Measurements from ENCODE around the gene ACSL4.
"Not testable (repeated sequence)": the region's sequence is repeated elsewhere in the genome, so short reads cannot be mapped to it uniquely, and the experiment has no call there.

Gene ACSL4

DNA sequence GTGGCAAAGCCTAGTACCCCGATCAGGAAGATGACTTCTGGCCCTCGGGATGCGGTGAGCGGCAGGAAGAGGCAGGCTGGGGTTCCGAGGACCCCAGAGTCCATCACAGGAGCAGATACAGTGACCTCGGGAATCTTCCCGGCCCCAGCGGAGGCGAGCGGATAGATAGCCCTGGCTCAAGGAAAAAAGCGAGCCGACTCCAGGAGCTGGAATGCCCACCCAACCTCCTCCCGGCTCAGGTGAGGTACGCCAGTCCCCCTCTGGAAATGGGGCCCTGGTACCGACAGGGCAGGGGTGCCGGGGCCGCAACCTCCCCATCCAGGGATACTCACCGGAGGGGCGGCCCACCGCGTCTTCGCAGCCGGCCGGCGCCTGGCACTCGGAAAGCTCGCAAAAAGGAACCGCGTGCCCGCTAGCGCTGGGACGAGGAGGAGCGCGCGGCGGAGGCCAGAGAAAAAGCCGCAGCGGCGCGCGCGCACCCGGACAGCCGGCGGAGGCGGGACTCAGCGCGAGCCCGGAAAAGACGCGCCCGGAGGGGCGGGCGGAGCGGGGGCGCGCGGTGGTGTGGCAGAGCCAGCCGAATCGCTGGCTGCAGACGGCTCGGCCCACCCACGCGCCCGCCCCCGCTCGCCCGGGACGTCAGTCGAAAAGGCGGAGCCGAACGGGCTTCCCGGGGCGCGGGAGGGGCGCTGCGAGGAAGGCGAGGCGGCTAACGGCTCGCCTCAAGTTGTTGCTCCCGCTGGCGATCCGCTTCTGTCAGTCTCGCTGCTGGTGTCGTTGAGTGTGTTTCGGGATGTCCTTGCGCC lies at the start of gene ACSL4:
ACSL4 (minus strand) TSS at position 451 of the 806 bp plus-strand sequence. CDS start 49,894 bp downstream, outside the sequence.
- peak; percentile 88 for DNase-seq (ENCODE audit: low spot score)

GRCh38 chrX:109777749-109778148 lies 44.7 kb upstream of the ACSL4 start:
- DNase-seq (ENCODE audit: low spot score) = no peak

DNA sequence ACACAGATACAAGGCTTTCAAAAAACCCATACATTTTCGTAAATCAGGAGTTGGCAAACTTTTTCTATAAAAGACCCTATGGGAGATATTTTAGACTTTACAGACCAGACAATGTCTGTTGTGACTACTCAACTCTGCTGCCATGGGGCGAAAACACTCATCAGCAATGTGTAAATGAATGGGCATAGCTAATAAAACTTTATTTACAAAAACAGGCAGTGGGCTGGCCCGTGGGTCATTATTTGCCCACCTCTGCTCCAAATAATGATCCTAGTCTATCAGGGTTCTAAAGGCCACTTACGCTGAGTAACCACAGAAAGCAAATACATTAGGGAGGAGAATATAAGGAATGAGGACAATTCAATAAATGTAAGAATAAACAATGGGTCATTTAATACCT lies 43.9 kb upstream of the ACSL4 start:
- no peak for DNase-seq (ENCODE audit: low spot score)

- no peak for DNase-seq (ENCODE audit: low spot score)
Measured at GRCh38 chrX:109776432-109776831, 43.4 kb upstream of the ACSL4 start.

DNA sequence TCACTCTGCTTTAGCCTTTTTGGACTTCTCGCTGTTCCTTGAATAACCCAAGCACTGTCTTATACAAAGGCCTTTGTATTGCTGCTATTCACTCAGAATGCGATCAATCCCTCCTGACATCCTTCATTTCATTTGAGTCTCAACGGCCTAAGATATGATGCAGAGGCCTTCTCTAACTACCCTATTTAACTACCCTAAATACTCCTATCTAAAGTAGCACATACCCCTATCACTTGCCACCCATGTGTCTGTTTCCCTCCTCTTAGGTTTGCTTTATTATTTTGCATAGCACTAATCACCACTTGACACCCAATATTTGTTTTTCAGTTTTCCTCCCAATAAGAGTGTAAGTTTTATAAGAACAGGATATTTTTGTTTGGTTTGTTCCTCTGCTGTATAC lies 42.3 kb upstream of the ACSL4 start:
- no peak for DNase-seq (ENCODE audit: low spot score)

DNA sequence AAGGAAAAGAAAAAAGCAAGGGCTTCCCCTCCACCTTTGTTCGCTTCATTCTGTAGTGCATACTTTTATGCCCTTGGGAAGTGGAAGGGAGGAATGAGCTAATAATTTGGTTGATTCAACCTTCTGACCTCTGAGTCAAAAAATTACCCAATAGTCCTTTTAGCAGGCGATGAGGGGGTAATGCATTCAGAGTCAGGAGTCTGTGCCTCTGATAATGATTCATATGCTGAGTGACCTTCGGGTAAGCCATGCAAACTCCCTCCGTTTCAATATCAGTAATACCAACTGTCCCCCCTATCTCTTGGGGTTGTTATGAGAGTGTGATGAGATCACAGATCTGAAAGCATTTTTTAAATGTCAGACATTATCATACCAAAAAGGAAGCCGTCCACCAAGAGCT lies 41.6 kb upstream of the ACSL4 start:
- no peak for DNase-seq (ENCODE audit: low spot score)

GRCh38 chrX:109774136-109774535 lies 41.1 kb upstream of the ACSL4 start:
- DNase-seq (ENCODE audit: low spot score) = no peak

DNA sequence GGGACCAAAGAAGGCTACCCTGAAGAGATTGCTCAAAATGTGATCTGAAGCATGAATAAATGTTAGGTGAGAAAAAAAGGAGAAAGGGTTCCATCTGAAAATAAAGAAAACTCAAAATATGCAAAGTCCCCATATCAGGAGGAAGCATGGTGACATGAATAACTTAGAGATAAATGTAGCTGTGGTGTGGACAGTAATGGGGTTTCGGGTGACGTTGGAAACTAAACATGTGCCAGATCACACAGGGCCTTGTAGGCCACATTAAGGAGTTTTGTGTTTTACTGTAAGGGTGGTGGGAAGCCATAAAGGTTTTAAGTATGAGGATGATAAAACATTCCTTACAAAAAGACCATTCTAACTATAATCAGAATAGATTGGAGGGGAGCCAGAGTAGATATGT lies 40.3 kb upstream of the ACSL4 start:
- DNase-seq (ENCODE audit: low spot score) = no peak

DNA sequence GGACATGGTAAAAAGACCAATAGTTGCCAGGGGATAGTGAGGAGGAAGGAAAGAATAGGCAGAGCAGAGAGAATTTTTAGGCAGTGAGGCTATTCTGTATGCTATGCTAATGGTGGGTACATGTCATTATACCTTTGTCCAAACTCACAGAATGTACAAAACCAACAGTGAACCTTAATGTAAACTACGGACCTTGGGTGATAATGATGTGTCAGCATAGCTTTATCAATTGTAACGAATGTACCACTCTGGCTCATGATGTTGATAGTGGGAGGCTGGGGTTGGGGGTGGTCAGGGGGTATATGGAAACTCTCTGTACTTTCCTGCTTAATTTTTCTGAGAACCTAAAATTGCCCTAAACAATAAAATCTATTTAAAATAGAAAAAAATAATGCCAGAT lies 37.7 kb upstream of the ACSL4 start:
- no peak for DNase-seq (ENCODE audit: low spot score)

- no peak for DNase-seq (ENCODE audit: low spot score)
Measured at GRCh38 chrX:109760922-109761250, 27.8 kb upstream of the ACSL4 start.

DNA sequence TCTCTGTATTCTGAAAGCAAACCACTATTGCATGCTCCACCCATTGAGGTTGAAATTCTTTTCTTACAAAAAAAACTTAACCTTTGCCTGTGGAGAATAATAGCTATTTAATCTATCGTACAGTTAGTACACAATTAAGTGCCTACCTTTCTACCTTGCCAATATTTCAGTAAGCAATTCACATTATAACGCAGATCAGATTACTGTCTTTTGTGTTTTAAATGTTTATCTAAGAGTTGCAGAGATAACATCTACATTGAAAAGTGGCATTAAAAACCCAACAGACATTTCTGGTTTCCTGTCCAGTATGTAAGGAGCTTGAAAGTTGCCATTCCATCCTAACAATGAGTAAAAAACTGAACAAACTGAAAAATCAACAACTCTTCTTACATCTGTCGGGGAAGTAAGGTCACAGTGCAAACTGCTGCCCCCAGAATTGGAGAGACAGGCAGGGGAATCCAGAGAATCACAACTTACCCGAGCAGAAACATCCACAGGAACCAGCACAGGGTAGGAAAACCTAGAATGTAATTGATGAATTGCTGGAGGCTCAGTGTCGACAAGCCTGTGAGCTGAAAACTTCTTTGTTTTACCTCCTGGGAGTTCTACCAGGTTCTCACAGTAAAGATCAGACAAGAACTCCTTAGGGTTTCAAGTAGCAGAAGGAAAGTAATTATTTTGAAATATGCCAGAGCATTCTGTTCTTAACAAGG lies 27.3 kb upstream of the ACSL4 start:
- no peak for DNase-seq (ENCODE audit: low spot score)

GRCh38 chrX:109753256-109753655 lies 20.2 kb upstream of the ACSL4 start:
- DNase-seq (ENCODE audit: low spot score) = no peak

DNA sequence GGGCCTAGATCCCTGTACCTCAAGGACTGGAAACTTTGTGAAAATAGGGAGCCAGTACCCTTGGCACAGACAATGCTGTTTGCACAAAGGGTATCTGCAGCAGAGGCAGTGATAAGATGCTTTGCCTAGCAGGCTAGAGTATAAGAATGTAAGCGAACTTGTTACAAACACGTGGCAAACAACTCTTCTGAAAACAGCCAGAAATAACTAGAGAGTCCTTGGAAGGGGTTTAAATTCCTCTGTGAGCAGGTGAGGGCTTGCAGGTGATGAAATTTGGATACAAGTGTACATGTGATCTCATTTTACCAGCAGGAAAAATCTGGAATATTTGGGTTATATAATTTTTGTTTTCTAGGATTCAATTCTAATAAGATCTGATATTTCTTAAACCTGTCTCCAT lies 18.6 kb upstream of the ACSL4 start:
- no peak for DNase-seq (ENCODE audit: low spot score)

GRCh38 chrX:109749207-109749606 lies 16.1 kb upstream of the ACSL4 start:
- DNase-seq (ENCODE audit: low spot score) = no peak

- DNase-seq (ENCODE audit: low spot score) = no peak
Measured at GRCh38 chrX:109747681-109748080, 14.6 kb upstream of the ACSL4 start.

DNA sequence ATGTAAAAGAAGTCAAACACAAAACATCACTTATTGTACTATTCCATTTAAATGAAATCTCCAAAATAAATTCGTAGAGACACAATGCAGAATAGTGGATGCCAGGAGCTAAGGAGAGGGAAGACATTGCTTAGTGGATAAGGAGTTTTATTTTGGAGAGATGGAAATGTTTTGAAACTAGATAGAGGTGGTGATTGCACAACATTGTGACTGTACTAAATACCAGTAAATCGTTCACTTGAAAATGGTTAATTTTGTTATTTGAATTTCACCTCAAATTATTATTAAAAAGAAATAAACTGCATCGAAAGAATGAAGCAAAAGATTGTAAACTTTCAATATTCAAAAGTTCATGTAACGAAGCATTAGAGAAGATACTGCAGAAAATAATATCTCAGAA lies 9.7 kb upstream of the ACSL4 start:
- DNase-seq (ENCODE audit: low spot score) = no peak

GRCh38 chrX:109740896-109741295 lies 7.8 kb upstream of the ACSL4 start:
- not testable (repeated sequence) for DNase-seq (ENCODE audit: low spot score)

- no peak for DNase-seq (ENCODE audit: low spot score)
Measured at GRCh38 chrX:109740433-109740809, 7.4 kb upstream of the ACSL4 start.

DNA sequence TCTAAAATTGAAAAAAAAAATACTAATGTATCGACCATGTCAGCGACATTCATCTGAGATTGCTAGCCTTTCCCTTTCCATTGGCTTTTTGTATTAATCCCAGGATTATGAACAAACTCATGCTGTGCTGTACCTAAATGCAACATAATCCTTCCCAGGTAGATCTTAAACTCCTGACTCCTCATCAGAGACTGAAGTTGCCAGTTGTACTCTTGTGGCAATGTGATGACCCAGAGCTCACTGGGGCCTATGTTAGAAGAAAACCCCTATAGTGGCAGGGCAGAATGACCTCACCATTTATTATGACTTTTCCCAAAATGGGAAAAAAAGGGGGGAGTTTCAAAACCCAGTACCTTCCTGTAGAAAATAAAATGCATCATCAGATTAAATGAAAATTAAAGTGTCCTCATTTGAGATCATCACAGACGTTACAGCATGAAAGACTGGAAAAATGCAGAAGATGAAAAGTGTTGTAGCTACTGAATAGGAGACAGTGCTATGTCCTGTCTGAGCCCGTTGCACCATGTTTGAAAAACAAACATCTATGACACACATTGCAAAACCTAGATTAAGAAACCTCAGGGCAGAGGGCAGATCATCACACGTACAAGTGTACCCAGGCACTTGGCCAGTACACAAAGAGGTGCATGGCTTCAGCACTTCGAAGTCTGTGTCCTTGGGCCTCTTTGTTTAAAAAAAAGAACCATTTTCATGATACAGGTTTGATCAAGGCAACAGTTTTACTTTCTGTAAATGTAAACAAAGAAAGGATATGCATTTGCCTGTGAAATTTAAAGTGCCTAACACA lies 6.8 kb upstream of the ACSL4 start:
- no peak for DNase-seq (ENCODE audit: low spot score)

GRCh38 chrX:109735202-109735744 lies 2.2 kb upstream of the ACSL4 start:
- DNase-seq (ENCODE audit: low spot score) = no peak

DNA sequence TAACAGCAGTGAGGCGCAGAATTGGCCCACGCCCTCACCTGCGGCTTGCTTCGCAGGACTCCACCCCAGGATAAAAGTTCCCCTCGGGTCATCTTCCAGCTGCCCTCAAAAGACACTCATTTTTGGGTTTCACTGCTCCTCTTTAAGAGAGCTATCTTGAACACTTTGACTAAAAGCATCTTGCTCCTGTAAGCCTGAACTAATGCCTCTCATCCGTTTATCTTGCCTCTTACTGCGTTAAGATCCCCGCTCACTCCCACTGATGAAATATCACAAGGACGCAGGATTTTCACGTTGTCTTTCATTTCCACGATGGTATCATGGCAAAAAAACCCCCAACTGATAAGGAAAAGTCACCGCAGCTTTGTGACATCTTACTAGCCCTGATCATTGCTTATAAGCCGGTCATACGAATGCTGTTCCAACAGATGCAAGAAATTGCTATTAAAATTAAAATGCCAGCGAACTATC lies 591 bp upstream of the ACSL4 start:
- DNase-seq (ENCODE audit: low spot score) = no peak

GRCh38 chrX:109732017-109732801 lies 848 bp downstream of the ACSL4 start:
- DNase-seq (ENCODE audit: low spot score) = no peak
